ENCODE data around the gene TNIP2.

DNA sequence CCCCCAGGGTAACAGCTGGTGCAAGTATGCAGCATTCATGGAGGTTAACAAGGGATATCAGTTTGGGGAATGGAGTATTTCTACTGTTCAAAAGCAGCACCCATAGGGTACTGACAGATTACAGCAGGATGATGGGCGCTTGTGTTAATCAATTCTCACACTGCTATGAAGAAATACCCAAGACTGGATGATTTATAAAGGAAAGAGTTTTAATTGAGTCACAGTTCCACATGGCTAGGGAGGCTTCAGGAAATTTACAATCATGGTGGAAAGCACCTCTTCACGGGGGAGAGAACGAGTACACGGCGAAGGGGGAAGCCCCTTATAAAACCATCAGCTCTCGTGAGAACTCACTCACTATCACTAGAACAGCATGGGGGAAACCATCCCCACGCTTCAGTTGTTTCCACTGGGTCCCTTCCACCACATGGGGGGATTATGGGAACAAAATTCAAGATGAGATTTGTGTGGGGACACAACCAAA is 64.1 kb downstream of the TNIP2 start:
- TF ChIP-seq POLR2A (IDR thresholded peaks at IDR 0.05; ENCODE audit: insufficient read depth in 1 of 2, low read depth in 2 of 2, low read length in 2 of 2) = no peak
- TF ChIP-seq, protein P1, sequence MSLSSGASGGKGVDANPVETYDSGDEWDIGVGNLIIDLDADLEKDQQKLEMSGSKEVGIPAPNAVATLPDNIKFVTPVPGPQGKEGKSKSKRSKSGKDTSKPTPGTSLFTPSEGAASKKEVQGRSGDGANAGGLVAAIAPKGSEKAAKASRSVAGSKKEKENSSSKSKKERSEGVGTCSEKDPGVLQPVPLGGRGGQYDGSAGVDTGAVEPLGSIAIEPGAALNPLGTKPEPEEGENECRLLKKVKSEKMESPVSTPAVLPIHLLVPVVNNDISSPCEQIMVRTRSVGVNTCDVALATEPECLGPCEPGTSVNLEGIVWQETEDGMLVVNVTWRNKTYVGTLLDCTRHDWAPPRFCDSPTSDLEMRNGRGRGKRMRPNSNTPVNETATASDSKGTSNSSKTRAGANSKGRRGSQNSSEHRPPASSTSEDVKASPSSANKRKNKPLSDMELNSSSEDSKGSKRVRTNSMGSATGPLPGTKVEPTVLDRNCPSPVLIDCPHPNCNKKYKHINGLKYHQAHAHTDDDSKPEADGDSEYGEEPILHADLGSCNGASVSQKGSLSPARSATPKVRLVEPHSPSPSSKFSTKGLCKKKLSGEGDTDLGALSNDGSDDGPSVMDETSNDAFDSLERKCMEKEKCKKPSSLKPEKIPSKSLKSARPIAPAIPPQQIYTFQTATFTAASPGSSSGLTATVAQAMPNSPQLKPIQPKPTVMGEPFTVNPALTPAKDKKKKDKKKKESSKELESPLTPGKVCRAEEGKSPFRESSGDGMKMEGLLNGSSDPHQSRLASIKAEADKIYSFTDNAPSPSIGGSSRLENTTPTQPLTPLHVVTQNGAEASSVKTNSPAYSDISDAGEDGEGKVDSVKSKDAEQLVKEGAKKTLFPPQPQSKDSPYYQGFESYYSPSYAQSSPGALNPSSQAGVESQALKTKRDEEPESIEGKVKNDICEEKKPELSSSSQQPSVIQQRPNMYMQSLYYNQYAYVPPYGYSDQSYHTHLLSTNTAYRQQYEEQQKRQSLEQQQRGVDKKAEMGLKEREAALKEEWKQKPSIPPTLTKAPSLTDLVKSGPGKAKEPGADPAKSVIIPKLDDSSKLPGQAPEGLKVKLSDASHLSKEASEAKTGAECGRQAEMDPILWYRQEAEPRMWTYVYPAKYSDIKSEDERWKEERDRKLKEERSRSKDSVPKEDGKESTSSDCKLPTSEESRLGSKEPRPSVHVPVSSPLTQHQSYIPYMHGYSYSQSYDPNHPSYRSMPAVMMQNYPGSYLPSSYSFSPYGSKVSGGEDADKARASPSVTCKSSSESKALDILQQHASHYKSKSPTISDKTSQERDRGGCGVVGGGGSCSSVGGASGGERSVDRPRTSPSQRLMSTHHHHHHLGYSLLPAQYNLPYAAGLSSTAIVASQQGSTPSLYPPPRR (CRISPR knock-in tag; IDR thresholded peaks at IDR 0.05; ENCODE audit: borderline replicate concordance) = no peak
- TF ChIP-seq, protein P2, sequence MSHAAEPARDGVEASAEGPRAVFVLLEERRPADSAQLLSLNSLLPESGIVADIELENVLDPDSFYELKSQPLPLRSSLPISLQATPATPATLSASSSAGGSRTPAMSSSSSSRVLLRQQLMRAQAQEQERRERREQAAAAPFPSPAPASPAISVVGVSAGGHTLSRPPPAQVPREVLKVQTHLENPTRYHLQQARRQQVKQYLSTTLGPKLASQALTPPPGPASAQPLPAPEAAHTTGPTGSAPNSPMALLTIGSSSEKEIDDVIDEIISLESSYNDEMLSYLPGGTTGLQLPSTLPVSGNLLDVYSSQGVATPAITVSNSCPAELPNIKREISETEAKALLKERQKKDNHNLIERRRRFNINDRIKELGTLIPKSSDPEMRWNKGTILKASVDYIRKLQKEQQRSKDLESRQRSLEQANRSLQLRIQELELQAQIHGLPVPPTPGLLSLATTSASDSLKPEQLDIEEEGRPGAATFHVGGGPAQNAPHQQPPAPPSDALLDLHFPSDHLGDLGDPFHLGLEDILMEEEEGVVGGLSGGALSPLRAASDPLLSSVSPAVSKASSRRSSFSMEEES (CRISPR knock-in tag; IDR thresholded peaks at IDR 0.05) = no peak
- TF ChIP-seq, protein P3, sequence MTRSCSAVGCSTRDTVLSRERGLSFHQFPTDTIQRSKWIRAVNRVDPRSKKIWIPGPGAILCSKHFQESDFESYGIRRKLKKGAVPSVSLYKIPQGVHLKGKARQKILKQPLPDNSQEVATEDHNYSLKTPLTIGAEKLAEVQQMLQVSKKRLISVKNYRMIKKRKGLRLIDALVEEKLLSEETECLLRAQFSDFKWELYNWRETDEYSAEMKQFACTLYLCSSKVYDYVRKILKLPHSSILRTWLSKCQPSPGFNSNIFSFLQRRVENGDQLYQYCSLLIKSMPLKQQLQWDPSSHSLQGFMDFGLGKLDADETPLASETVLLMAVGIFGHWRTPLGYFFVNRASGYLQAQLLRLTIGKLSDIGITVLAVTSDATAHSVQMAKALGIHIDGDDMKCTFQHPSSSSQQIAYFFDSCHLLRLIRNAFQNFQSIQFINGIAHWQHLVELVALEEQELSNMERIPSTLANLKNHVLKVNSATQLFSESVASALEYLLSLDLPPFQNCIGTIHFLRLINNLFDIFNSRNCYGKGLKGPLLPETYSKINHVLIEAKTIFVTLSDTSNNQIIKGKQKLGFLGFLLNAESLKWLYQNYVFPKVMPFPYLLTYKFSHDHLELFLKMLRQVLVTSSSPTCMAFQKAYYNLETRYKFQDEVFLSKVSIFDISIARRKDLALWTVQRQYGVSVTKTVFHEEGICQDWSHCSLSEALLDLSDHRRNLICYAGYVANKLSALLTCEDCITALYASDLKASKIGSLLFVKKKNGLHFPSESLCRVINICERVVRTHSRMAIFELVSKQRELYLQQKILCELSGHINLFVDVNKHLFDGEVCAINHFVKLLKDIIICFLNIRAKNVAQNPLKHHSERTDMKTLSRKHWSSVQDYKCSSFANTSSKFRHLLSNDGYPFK (CRISPR knock-in tag; IDR thresholded peaks at IDR 0.05; ENCODE audit: borderline replicate concordance) = no peak
- no peak for TF ChIP-seq ZNF543 (CRISPR knock-in tag; IDR thresholded peaks at IDR 0.05)
- TF ChIP-seq, protein P4, sequence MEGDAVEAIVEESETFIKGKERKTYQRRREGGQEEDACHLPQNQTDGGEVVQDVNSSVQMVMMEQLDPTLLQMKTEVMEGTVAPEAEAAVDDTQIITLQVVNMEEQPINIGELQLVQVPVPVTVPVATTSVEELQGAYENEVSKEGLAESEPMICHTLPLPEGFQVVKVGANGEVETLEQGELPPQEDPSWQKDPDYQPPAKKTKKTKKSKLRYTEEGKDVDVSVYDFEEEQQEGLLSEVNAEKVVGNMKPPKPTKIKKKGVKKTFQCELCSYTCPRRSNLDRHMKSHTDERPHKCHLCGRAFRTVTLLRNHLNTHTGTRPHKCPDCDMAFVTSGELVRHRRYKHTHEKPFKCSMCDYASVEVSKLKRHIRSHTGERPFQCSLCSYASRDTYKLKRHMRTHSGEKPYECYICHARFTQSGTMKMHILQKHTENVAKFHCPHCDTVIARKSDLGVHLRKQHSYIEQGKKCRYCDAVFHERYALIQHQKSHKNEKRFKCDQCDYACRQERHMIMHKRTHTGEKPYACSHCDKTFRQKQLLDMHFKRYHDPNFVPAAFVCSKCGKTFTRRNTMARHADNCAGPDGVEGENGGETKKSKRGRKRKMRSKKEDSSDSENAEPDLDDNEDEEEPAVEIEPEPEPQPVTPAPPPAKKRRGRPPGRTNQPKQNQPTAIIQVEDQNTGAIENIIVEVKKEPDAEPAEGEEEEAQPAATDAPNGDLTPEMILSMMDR (CRISPR knock-in tag; IDR thresholded peaks at IDR 0.05) = no peak
